Activated CD4-positive, CD25-positive, alpha-beta regulatory T cell treated with anti-CD3 and anti-CD28 coated beads, Interleukin-2, amount 50 U/mL, for 16 hours (primary cell): ENCODE results near the gene MBOAT1.

Source experiments
- DNase-seq: peaks from one replicate; pipeline ENCODE4 v3.0.0-alpha.2; 2020; ENCODE audit warnings: low read depth, low spot score

Gene MBOAT1

GRCh38 chr6:20233007-20233730, 20.9 kb upstream of the MBOAT1 start:
- no peak for DNase-seq

GRCh38 chr6:20232188-20232587, 19.9 kb upstream of the MBOAT1 start:
- no peak for DNase-seq

GRCh38 chr6:20230401-20231119, 18.3 kb upstream of the MBOAT1 start:
- no peak for DNase-seq

GRCh38 chr6:20229881-20230280, 17.6 kb upstream of the MBOAT1 start:
- DNase-seq: no peak

GRCh38 chr6:20227350-20227749, 15.1 kb upstream of the MBOAT1 start:
- no peak for DNase-seq

- DNase-seq: no peak
Measured at GRCh38 chr6:20223141-20223540, 10.9 kb upstream of the MBOAT1 start.

GRCh38 chr6:20221421-20221820, 9.2 kb upstream of the MBOAT1 start:
- no peak for DNase-seq

- no peak for DNase-seq
Measured at GRCh38 chr6:20220359-20220758, 8.1 kb upstream of the MBOAT1 start.

GRCh38 chr6:20217891-20218290, 5.6 kb upstream of the MBOAT1 start:
- no peak for DNase-seq

GRCh38 chr6:20217324-20217855, 5.1 kb upstream of the MBOAT1 start:
- DNase-seq: no peak

GRCh38 chr6:20215310-20215709, 3.0 kb upstream of the MBOAT1 start:
- no peak for DNase-seq

- no peak for DNase-seq
Measured at GRCh38 chr6:20213271-20213798, 1.1 kb upstream of the MBOAT1 start.

GRCh38 chr6:20211941-20212391, 303 bp downstream of the MBOAT1 start:
- no peak for DNase-seq

GRCh38 chr6:20211037-20211940, 980 bp downstream of the MBOAT1 start:
- no peak for DNase-seq

GRCh38 chr6:20210158-20210557, 2.1 kb downstream of the MBOAT1 start:
- DNase-seq: no peak

- DNase-seq: no peak
Measured at GRCh38 chr6:20208687-20209378, 3.4 kb downstream of the MBOAT1 start.

- no peak for DNase-seq
Measured at GRCh38 chr6:20207088-20207418, 5.2 kb downstream of the MBOAT1 start.

- DNase-seq: no peak
Measured at GRCh38 chr6:20205722-20206161, 6.5 kb downstream of the MBOAT1 start.

GRCh38 chr6:20204512-20204894, 7.8 kb downstream of the MBOAT1 start:
- no peak for DNase-seq

GRCh38 chr6:20203561-20204511, 8.4 kb downstream of the MBOAT1 start:
- DNase-seq: no peak
